ENCODE data around the gene RAB31.
"Not testable (repeated sequence)": the region's sequence is repeated elsewhere in the genome, so short reads cannot be mapped to it uniquely, and the experiment has no call there.

The RAB31 gene

DNA sequence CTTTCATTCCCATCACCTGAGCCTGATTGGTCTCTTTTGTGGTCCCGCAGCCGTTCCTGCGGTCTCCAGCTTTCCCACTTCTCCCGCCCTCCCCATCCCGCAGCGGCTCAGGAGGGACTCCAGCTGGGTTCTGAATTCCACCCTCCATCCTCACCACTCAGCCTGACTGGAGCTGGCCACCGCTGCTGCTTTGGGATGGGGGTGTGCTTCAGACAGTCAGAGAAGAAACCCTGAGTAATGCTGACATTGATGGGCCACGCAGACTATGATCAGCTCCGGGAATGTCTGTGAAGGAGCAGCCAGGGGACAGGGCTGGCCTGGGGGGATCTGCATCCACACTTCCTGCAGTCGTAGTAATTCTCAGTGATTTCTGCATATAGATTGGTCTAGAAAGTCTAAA lies 131.8 kb downstream of the RAB31 start:
- no peak for DNase-seq (ENCODE audit: low read depth)

DNA sequence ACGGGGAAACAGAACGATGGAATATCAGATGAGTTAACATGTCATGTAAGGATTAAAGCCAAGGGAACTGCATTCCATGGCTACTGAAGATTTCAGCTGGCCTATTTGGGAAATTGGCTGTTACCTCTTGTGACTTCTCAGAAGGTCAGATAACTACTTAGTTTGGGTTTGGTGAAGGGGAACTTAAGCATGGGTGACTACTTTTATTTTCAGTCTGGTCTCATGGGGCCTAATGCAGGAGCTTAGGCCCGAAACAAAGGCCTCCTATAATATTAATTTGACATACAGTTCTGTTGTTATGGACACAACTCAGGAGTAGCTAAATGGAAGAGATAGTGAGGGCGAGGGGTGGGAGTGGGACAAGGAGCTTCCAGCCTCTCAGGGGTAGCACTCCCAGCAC lies 133.7 kb downstream of the RAB31 start:
- no peak for DNase-seq (ENCODE audit: low read depth)

DNA sequence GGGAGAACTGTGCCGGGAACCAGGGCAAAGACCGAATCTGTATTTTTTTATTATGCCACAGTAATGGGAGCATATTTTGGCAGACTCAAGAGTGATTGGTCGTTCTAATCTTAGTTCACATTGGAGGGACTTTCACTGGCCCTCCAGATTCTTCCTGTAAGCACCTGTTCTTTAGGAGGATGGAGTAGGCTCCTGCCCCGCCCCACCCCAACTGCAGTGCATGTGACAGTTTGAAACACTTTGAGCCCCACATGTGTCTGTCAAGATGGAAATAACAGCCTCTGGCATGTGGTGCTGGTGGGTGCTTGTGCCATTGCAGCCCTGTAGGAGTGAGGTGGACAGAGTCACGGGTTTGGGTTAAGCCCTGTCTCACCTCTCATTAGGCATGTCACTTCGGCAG lies 134.3 kb downstream of the RAB31 start:
- DNase-seq (ENCODE audit: low read depth): no peak

DNA sequence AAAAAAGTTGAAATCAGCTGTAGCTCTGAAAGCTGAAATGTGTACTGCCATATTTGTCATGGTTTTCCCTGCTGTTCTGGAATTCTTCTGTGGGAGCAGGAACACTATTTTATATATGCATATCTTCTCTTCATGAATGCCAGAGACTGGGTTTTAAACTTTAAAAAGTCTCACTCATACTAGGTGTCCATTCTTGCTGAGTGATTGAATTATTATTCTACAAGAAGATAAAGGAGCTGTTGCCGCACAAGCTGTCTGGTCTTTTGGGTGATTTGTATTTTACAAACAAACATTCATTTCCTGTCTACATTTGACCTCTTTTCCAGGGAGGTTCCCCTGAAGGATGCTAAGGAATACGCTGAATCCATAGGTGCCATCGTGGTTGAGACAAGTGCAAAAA lies 137.2 kb downstream of the RAB31 start:
- DNase-seq (ENCODE audit: low read depth): no peak

DNA sequence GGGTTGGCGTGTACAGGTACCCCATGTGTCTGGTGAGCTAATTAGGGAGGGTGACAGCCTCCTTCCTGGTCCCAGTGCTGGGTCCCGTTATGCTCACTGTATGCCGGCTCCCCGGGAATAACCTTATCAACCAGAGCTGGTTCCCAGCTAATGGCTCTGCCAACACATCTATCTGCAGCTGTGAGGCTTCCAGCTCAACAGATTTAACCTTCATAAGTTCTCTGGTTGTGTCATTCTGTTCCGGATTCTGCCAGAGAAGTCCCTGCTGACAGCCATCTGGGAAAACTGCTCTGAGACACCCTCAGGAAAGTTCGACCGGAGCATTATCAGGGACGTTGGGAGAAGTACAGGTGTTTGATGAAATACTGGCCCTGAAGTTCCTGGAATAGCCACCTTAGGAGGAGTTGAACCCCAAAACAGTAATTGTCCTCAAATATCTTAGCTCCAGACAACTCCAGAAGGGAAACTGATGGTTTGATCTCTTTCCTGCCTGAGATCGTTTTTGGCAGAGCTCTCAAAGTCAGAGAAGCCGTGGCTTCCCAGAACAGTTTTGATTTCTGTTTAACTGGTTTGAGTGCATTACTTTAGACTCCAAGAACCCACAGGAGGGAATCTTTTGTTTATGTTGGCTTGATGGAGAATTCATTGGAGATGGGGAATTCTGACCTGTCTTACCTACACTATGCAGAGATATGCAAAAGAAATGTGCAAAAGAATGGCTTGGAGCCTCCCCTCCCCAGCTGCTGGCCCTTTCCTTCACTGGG lies 138.2 kb downstream of the RAB31 start:
- no peak for DNase-seq (ENCODE audit: low read depth)

DNA sequence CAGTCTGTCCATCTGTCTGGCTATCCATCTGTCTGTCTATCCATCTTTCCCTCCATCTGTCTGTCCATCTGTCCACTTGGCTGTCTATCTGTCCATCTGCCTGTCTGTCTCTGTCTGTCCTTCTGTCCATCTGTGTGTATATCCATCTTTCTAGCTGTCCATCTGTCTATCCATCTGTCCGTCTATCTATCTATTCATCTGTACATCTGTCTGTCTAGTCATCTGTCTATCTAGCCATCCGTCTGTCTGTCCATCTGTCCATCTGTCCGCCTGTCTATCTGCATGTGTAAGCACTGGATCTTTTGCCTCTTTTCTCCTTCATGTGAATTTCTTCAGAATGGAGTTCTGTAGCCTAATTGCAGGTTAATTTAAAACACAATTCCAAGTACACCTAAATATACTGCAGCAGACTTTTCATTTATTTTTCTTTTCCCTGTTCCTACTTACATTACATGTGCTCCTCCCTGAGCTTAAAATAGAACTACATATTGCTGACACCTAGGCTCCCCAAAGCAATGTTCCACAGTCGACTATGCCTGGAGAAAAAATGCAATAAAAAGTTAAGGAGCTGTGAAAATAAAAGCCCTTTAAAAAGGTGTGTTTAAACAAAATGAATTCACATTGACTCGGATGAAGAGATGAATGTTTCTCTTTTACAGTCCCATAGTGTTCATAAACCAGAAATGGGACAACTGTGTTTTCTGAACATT lies 140.2 kb downstream of the RAB31 start:
- DNase-seq (ENCODE audit: low read depth): no peak

DNA sequence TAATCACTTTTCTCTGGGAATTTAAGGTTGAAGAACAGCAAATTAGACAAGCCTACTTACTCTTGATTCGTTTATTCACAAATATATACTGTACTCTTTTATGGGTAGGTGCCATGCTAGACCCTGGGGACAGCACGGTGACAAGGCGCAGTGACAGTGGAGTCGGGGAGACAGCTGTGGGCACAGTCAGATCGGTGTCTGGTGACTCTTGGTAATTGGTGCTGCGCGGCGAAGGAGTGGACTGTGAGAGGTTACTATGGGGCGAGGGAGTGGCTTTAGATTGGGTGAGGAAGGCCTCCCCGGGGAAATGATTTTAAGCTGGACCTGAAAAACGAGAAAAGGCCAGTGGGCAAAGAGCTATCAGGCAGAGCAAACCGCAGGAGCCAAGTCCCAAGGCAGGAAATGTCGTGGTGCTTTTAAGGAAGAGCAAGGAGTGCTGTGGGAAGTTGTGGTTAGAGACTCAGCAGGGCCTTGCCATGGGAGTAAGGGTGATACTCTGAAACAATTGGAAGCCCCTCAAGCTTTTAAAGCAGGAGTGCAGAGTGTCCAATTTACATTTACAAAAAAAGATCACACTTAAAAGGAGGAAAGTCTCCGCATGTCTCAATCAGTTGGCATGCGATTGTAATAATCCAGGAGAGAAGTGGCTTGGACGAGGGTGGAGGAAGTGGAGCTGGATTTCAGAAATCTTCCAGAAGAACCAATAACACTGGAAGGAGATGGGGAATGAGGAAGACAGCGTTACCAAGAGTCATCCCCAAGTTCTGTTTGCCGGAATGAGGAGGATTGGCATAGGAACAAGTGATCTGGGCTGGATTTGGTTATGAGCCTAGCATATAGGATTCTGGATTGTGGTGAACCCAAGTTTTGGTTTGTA lies 141.5 kb downstream of the RAB31 start:
- no peak for DNase-seq (ENCODE audit: low read depth)

DNA sequence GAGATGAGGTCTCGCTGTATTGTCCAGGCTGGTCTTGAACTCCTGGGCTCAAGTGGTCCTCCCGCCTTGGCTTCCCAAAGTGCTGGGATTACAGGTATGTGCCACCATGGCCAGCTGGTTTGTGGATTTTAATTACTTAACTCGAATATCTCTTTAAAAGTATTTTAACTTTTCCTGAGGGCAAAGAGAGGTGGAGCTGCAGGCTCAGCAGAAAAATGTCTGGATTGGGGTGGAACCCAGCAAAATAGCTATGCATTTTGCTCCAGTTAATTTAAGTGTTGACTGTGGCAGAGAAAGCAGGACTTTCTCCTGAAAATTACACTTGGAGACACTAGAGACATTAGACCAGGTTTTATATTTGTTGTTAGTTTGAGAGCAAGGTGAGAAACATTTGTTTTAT lies 142.2 kb downstream of the RAB31 start:
- DNase-seq (ENCODE audit: low read depth): no peak

DNA sequence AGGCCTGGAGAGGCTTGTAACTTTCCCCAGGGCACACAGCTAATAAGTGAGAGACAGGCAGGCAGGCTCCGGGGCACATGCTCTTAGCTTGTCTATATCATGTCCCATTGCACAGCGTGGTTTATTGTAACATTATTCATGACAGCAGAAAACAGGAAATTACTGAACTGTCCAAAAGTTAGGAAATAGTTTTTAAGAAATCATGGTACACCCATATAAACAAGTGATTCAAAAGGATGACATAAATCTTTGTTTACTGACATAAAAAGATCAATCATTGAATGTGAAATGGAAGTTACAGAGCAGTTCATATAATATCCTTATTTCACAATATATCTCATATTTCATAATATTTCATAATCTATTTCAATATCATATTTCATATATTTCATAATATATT lies 143.4 kb downstream of the RAB31 start:
- no peak for DNase-seq (ENCODE audit: low read depth)

DNA sequence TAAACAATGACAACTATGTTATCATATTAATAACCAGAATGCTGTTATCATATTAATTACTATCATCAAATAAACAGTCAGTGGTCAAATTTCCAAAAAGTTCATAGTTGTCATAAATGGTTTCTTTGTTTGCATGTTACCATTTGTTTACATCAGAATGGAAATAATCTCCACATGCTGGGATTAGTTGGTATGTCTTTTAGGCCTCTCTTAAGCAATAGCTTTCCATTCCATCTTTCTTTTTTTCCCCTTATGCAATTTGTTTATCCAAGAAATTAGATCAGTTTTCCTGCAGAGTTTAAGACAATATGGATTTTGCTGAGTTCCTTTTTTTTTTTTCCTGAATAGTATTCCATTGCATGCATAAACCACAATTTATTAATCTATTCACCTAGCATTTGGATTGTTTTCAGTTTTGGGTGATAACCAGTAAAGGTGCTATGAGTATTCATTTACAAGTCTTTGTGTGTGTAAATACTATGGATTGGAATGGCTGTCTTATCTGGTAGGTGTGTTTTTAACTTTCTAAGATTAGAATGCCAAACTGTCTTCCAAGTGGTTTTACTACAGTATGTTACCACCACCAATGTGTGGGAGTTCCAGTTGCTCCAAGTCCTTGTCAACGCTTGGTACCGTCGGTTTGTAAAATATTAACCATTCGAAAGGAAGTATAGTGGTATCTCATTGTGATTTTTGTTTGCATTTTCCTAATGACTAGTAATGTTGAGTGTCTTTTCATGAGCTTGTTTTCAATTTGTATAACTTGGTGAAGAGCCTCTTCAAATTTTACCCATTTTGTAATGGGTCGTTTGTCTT lies 144.4 kb downstream of the RAB31 start:
- DNase-seq (ENCODE audit: low read depth): no peak

DNA sequence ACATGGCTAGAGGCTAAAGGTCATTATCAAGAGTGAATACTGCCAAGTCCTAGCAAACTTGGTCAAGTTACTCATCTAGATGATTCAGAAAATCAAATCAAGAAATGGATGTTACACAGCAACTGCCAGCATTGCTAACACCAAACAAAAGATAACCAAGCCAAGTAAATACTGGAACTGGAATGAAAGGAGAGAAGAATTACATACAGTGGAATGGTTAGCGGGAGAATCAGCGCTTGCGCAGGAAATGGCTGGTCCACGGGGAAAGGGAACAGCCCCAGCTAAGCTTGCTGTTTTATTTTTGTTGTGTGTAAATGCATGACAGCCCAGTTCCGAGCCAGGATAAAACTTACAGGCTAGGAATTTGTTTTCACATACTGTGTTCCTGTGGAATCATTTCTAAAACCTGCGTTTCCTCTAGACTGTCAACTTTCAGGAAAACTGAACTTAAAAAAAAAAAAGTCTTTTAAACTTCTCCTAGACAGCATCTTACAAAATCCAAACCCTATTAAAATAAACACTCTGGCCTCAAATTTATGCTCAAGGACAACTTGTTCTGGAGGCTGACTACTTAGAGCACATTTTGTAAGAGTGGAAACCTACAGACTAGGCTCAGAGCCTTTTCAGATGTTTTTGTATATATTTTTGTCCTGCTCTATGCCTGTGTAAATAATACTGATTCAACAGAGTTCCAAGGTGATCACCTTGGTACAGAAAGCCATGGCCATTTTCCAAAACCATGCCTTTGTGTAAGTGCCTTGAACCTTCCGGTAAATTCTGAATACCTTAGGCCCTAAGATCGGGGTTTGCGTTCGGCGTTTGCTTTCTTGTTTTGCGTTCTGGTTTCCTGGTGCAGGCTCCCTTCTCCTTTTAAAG lies 146.9 kb downstream of the RAB31 start:
- DNase-seq (ENCODE audit: low read depth): no peak

DNA sequence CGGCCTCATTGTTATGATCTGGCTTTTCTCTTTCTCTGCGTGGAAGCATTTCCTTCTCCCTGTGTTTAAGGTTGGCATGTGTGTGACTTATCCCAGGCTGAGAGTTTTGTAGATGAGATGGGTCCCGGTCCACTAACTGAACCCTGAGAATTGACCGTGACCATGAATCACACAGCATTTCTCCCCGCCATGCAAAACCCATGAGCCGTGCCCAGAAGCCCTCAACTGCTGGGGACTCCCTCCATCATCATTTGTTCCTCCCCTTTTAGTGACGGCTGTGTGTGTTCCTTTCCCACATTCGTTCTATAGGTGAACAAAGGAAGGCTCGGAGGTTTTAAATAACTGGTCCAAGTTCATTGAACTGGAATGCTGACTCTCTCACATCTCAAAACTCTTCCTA lies 147.6 kb downstream of the RAB31 start:
- DNase-seq (ENCODE audit: low read depth): no peak

DNA sequence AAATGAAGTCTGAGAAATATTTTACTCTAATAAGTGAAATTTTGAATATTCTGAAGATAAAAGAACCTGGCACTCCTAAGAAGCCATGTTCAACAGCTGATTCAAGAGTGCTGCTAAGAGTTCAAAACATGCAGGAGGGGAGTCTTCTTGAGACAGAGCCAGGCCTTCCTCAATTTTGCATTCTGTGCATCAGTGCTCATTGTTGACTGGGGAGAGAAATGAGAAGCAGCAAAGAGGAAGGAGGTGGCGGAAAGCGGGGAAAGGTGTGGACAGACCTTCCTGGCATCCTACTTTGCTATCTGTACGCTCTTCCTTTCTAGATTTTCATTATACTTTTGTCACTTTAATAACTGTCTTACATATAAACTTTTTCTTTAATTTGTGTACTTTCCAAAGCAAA lies 148.0 kb downstream of the RAB31 start:
- DNase-seq (ENCODE audit: low read depth): no peak

DNA sequence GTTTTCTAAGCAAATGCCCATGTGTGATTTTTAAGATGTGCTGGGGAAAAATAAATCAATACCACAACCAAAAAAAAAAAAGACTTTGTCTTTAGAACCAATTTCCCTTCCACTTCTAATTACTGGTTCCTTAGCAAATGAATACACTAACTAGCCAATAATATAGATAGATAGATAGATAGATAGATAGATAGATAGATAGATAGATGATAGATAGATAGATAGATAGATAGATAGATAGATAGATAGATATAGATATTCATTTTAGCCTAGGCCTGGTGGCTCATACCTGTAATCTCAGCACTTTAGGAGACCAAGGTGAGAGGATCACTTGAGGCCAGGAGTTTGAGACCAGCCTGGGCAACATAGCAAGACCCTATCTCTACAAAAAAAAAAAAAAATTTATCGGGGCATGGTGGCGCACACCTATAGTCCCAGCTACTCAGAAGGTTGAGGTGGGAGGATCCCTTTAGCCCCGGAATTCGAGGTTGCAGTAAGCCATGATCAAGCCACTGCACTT lies 149.4 kb downstream of the RAB31 start:
- DNase-seq (ENCODE audit: low read depth): not testable (repeated sequence)

DNA sequence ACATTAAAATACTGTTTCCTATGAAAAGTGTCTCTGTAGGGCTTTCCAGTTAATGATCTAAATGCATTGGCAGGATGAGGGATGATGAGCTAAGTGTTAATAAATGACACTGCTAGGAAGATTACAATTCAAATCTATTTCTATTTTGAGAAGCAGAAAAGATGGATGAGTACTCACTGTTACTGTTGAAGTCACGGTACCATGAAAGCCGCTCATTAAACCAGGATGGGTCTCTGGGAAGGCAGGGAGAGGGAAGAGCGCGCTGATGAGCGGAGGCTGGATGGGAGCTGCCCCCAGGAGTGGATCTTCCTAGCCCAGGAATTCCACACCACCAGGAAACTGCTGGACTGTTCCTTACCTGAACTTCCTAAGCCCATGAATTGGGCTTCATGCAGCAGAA lies 150.5 kb downstream of the RAB31 start:
- DNase-seq (ENCODE audit: low read depth): no peak

DNA sequence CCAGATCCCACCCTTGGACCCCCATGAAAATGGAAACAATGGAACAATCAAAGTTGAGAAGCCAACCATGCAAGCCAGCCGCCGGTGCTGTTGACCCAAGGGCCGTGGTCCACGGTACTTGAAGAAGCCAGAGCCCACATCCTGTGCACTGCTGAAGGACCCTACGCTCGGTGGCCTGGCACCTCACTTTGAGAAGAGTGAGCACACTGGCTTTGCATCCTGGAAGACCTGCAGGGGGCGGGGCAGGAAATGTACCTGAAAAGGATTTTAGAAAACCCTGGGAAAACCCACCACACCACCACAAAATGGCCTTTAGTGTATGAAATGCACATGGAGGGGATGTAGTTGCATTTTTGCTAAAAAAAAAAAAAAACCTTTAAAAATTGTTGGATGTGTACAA lies 151.1 kb downstream of the RAB31 start:
- no peak for DNase-seq (ENCODE audit: low read depth)

DNA sequence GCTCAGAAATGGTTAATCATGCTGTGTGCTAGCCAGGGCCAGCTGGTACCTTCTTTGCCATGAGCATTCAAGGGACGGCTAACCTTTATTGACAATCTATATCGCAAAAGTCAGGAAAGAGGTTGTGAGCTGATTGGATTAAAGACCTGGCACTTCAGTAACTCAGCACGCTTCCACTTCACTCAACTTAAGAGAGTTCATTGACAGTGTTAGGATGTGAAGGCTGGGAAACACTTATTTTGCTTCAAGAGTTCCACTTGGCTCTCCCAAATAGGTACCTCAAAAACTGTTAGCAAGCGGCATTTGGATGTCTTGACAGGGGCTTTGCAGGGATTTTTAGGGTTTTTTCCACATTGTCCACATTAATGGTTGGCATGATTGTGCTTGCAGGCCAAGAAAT lies 152.6 kb downstream of the RAB31 start:
- DNase-seq (ENCODE audit: low read depth): no peak

DNA sequence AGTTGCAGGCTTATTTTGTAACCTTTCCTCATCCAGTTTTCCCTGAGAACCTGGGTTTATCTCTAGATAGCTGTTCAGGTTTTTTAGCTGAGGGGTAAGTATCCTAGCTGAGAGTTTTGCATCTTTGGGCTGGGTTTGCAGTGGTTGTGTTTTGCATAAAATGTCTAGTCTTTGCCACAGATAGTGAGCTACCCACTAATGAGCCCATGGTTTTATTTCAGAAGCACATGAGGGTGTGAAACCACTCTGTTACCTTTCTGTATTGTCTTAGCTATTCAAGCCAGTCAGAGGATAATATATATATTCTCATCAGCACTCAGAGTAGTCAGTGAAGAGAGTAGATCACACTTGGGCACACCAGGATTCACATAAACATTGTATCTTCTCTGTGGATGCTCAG lies 153.1 kb downstream of the RAB31 start:
- DNase-seq (ENCODE audit: low read depth): no peak

DNA sequence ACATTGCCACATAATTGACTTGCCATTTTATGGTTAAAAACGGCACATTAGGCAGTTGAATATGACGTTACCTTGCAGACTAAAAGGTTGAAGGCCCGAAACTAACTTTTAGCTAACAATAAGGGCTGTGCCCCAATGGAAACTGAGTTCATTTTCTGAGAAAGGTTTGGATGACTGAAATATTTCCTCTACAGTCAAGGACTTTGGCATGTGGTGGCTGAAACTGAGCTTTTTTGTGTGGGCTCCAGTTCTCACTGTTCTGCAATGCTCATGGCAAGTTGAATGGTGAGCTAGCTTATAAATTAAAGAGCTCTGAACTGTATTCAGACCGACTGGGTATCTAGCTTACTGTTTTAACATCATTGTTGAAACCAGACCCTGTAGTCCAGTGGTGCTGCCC lies 153.8 kb downstream of the RAB31 start:
- DNase-seq (ENCODE audit: low read depth): no peak

DNA sequence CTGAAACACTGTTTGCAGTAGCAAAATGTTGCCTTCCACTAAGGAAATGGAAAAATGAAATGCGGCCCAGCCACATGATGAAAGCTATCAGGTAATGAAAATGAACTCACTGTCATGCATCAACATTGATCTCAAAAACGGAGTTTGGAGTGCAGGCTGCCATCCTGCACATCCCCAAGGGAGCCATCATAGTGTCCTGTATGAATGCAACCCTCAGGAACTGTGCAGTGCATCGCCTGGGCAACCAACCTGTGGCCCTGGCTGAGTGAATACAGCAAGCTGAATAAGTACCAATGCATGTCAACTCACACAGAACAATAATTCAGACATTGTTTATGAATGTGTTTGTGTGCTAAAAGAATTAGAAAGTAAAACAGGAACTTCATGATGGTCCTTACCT lies 154.6 kb downstream of the RAB31 start:
- no peak for DNase-seq (ENCODE audit: low read depth)

DNA sequence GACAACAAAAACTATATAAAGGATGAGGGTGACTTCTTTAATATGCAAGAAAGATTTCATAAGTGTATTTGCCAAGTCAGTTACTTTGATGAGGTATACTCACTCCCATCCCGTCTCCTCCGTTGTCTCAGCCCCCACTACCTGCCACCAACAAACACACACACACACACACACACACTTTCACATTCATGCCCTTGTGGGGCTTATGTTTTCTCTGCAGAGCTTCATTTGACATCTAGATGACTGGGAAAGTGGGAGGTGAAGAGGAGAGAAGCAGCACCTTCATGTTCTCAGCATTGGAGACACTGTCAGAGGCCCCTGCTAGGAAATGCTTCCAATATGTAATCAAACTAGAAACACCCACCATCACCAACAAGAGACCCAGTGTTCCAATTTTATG lies 155.2 kb downstream of the RAB31 start:
- DNase-seq (ENCODE audit: low read depth): no peak

Measured in GM04503 (cell line).